Stimulated activated CD4-positive, alpha-beta T cell treated with anti-CD3 and anti-CD28 coated beads, Interleukin-2, amount 100 ng/mL, for 48 hours (primary cell): ENCODE data around the gene H2BK1.

Experiments
- DNase-seq, 2 donors: peaks; one replicate each; pipeline ENCODE4 v3.0.0-alpha.2; 2020

Gene H2BK1

GRCh38 chr7:151231080-151231479 lies 20.8 kb upstream of the H2BK1 start:
- DNase-seq = no peak

- DNase-seq = no peak
Measured at GRCh38 chr7:151229249-151229648, 19.0 kb upstream of the H2BK1 start.

GRCh38 chr7:151228024-151228866 lies 18.0 kb upstream of the H2BK1 start:
- DNase-seq = no peak

GRCh38 chr7:151226875-151227782 lies 16.8 kb upstream of the H2BK1 start, which contains the start of gene ABCF2:
TSS of gene ABCF2 (minus strand) at chr7:151227205. CDS start at chr7:151226458, 747 bp downstream.
- DNase-seq = peak; percentile 97 to 98

GRCh38 chr7:151226560-151226874 lies 16.2 kb upstream of the H2BK1 start:
- no peak for DNase-seq

GRCh38 chr7:151225948-151226510 lies 15.7 kb upstream of the H2BK1 start:
- DNase-seq = no peak

GRCh38 chr7:151223728-151224127 lies 13.4 kb upstream of the H2BK1 start:
- DNase-seq = no peak

- DNase-seq = no peak
Measured at GRCh38 chr7:151218170-151218569, 7.9 kb upstream of the H2BK1 start.

- DNase-seq = no peak
Measured at GRCh38 chr7:151215396-151215795, 5.1 kb upstream of the H2BK1 start.

- no peak for DNase-seq
Measured at GRCh38 chr7:151213826-151214225, 3.5 kb upstream of the H2BK1 start.

- no peak for DNase-seq
Measured at GRCh38 chr7:151212626-151213025, 2.3 kb upstream of the H2BK1 start.

- DNase-seq = no peak
Measured at GRCh38 chr7:151211155-151211772, 976 bp upstream of the H2BK1 start.

GRCh38 chr7:151209588-151209987 lies 700 bp downstream of the H2BK1 start:
- DNase-seq = no peak

- no peak for DNase-seq
Measured at GRCh38 chr7:151208253-151208862, 1.9 kb downstream of the H2BK1 start.

GRCh38 chr7:151207804-151208203 lies 2.5 kb downstream of the H2BK1 start:
- no peak for DNase-seq

GRCh38 chr7:151207315-151207714 lies 3.0 kb downstream of the H2BK1 start:
- DNase-seq = no peak

- no peak for DNase-seq
Measured at GRCh38 chr7:151206914-151207313, 3.4 kb downstream of the H2BK1 start.

GRCh38 chr7:151205730-151206129 lies 4.6 kb downstream of the H2BK1 start:
- DNase-seq = no peak

GRCh38 chr7:151204383-151205032 lies 5.8 kb downstream of the H2BK1 start:
- no peak for DNase-seq

GRCh38 chr7:151202836-151203235 lies 7.5 kb downstream of the H2BK1 start:
- no peak for DNase-seq

GRCh38 chr7:151201751-151202150 lies 8.5 kb downstream of the H2BK1 start:
- DNase-seq = no peak

GRCh38 chr7:151201344-151201743 lies 8.9 kb downstream of the H2BK1 start:
- no peak for DNase-seq
